HUES48 (cell line): ENCODE data around the gene IMMP2L.

Source experiments
- H3K27ac ChIP-seq: one replicate; pipeline ENCODE4 v1.7.0; 2013; ENCODE audit warnings: low read depth, low read length, inconsistent platforms
- H3K27me3 ChIP-seq: 2 replicates; pipeline ENCODE4 v1.6.1; 2013; ENCODE audit warnings: mild to moderate bottlenecking, low read length; ENCODE audit not compliant: control insufficient read depth, insufficient read depth
- H3K36me3 ChIP-seq: 2 replicates; pipeline ENCODE4 v1.6.1; 2013; ENCODE audit warnings: low read length; ENCODE audit not compliant: control insufficient read depth, insufficient read depth
- H3K4me1 ChIP-seq: 2 replicates; pipeline ENCODE4 v1.6.1; 2013; ENCODE audit warnings: mild to moderate bottlenecking, low read length; ENCODE audit not compliant: control insufficient read depth, insufficient read depth
- H3K4me3 ChIP-seq: 2 replicates; pipeline ENCODE4 v1.5.1; 2013; ENCODE audit warnings: mild to moderate bottlenecking, low read depth, low read length
- H3K9ac ChIP-seq: 2 replicates; pipeline ENCODE4 v1.6.1; 2013; ENCODE audit warnings: mild to moderate bottlenecking, low read depth, low read length, moderate library complexity
- H3K9me3 ChIP-seq: 2 replicates; pipeline ENCODE4 v1.6.1; 2013; ENCODE audit warnings: low read length; ENCODE audit not compliant: control insufficient read depth, insufficient read depth

The IMMP2L gene

DNA sequence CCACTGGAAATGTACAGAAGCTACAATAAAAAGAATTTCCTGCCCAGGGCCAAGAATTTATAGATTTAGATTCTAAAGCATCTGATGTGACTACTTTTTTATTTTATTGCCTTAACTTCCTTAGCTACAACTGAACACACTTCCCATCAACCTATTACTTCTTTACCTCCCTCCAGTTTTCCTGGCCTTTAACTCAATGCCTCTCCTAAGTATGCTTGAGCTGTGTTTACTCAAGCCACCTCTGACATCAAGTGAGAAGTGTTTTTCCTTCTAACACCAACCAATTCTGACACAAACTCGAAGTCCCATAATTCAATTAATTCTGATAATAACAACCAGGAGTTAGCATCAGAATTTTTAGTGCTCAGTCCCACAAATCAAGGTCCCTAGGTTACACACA is 170.0 kb downstream of the IMMP2L start:
- H3K4me3 ChIP-seq = no peak overlapping the region
- H3K9me3 ChIP-seq = no peaks in the 10 kb centered on the region
- H3K9ac ChIP-seq = no peak overlapping the region
- H3K4me1 ChIP-seq = peaks cover 12% of the 10 kb centered on the region
- H3K27me3 ChIP-seq = no peaks in the 10 kb centered on the region
- no peaks in the 10 kb centered on the region for H3K36me3 ChIP-seq
- H3K27ac ChIP-seq = no peak overlapping the region

- no peaks in the 10 kb centered on the region for H3K36me3 ChIP-seq
- no peaks in the 10 kb centered on the region for H3K27me3 ChIP-seq
- no peaks in the 10 kb centered on the region for H3K9me3 ChIP-seq
- no peak overlapping the region for H3K9ac ChIP-seq
- H3K27ac ChIP-seq = no peak overlapping the region
- no peak overlapping the region for H3K4me3 ChIP-seq
- H3K4me1 ChIP-seq = peaks cover 12% of the 10 kb centered on the region
Observed at GRCh38 chr7:111390000-111390399, 172.3 kb downstream of the IMMP2L start.

GRCh38 chr7:111388912-111389311 is 173.4 kb downstream of the IMMP2L start:
- Histone ChIP-seq H3K27me3 (no peaks in the 10 kb centered on the region), H3K4me1 (peaks cover 12% of the 10 kb centered on the region), H3K36me3 (no peaks in the 10 kb centered on the region), H3K4me3 (no peak overlapping the region), H3K9ac (no peak overlapping the region), H3K27ac (no peak overlapping the region), H3K9me3 (no peaks in the 10 kb centered on the region)

GRCh38 chr7:111388016-111388415 is 174.3 kb downstream of the IMMP2L start:
- no peak overlapping the region for H3K4me3 ChIP-seq
- H3K36me3 ChIP-seq = no peaks in the 10 kb centered on the region
- peaks cover 5% of the 10 kb centered on the region for H3K4me1 ChIP-seq
- no peak overlapping the region for H3K27ac ChIP-seq
- H3K9ac ChIP-seq = no peak overlapping the region
- H3K27me3 ChIP-seq = no peaks in the 10 kb centered on the region
- no peaks in the 10 kb centered on the region for H3K9me3 ChIP-seq

DNA sequence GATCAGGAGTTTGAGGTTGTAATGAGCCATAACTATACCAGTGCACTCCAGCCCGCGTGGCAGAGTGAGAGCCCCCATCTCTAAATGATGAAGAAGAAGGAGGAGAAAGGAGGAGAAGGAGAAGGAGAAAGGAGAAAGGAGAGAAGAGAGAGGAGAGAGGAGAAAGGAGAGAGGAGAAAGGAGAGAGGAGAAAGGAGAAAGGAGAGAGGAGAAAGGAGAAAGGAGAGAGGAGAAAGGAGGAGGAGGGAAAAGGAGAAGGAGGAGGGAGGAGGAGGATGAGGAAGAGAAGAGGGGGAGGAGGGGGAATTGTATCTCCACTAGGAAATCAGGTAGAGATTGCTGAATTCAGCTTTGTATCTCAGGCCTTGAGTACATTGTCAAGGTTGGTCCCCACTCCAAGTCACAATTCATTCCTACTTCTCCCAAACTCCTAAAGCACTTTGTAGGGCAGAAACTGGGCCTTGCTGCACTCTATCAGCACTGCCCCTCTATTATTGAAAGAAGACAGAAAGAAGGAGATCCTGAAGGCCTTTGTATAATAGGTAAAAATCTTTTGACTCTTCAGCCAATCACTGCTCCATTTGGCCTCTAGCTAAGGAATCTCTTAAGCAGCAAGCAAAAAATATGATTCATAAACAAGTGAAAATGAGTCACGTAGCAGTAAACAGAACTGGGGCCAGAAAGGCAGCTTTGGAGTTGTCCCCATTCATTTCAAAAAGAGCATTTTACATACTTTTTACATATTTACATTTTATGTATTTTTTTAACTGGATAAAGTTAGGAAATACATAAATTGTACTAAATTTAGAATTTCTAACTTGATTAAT is 178.0 kb downstream of the IMMP2L start:
- Histone ChIP-seq H3K9me3 (no peaks in the 10 kb centered on the region), H3K27ac (no peak overlapping the region), H3K4me1 (no peaks in the 10 kb centered on the region), H3K36me3 (no peaks in the 10 kb centered on the region), H3K9ac (no peak overlapping the region), H3K27me3 (no peaks in the 10 kb centered on the region), H3K4me3 (no peak overlapping the region)

GRCh38 chr7:111383133-111383532 is 179.2 kb downstream of the IMMP2L start:
- no peak overlapping the region for H3K27ac ChIP-seq
- no peak overlapping the region for H3K4me3 ChIP-seq
- no peaks in the 10 kb centered on the region for H3K36me3 ChIP-seq

DNA sequence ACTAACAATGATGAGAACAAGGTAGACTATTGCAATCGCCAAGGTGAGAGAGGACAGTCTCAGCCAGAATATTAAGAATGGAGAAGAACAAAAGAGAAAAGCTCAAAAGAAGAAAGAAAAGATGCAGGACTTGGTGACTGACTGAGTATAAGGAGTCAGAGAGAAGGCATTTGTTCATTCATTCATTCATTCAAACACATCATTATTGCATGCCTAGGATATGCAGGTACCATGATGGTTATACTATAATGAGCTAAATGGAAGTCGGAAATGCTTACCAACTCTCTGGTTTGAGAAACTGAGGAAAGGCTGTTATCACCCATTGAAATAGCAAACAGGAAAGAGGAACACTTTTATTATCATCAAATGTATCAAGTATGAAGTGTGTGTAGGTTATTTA is 180.7 kb downstream of the IMMP2L start:
- Histone ChIP-seq H3K9ac (no peak overlapping the region), H3K4me3 (no peak overlapping the region), H3K27ac (no peak overlapping the region), H3K9me3 (no peaks in the 10 kb centered on the region), H3K36me3 (no peaks in the 10 kb centered on the region), H3K4me1 (no peaks in the 10 kb centered on the region), H3K27me3 (no peaks in the 10 kb centered on the region)

More at GRCh38 chr7:111383133-111383532, 179.2 kb downstream of the IMMP2L start:
- Histone ChIP-seq H3K4me1 (no peaks in the 10 kb centered on the region), H3K9me3 (no peaks in the 10 kb centered on the region), H3K27me3 (no peaks in the 10 kb centered on the region), H3K9ac (no peak overlapping the region)

GRCh38 chr7:111380945-111381344 is 181.3 kb downstream of the IMMP2L start:
- Histone ChIP-seq H3K27me3 (no peaks in the 10 kb centered on the region), H3K36me3 (no peaks in the 10 kb centered on the region), H3K27ac (no peak overlapping the region), H3K9ac (no peak overlapping the region), H3K4me1 (no peaks in the 10 kb centered on the region), H3K9me3 (no peaks in the 10 kb centered on the region), H3K4me3 (no peak overlapping the region)

DNA sequence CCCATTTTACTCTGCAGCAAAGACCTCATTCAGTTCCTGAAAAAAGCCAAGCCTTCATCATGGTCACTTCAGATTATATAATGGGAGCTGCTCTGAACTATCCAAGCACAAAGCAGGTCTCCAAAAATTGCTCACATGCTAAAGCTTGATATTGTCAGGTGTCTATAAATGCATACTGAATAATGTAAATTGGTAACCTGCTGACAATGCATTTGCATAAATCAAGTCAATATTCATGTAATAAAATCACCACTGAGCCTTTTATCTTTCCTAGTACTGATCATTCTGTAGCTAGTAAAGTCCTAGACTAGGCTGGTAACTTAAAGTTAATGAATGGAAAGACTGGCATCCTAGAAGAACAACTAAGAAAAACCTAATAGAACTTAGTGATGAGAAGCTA is 188.3 kb downstream of the IMMP2L start:
- no peak overlapping the region for H3K9ac ChIP-seq
- no peaks in the 10 kb centered on the region for H3K27me3 ChIP-seq
- no peak overlapping the region for H3K27ac ChIP-seq
- H3K4me3 ChIP-seq = no peak overlapping the region
- no peaks in the 10 kb centered on the region for H3K9me3 ChIP-seq
- H3K4me1 ChIP-seq = no peaks in the 10 kb centered on the region
- H3K36me3 ChIP-seq = no peaks in the 10 kb centered on the region

- no peak overlapping the region for H3K9ac ChIP-seq
- H3K27ac ChIP-seq = no peak overlapping the region
- no peak overlapping the region for H3K4me3 ChIP-seq
- H3K36me3 ChIP-seq = no peaks in the 10 kb centered on the region
- H3K9me3 ChIP-seq = no peaks in the 10 kb centered on the region
- H3K4me1 ChIP-seq = no peaks in the 10 kb centered on the region
- H3K27me3 ChIP-seq = no peaks in the 10 kb centered on the region
Observed at GRCh38 chr7:111371437-111371836, 190.9 kb downstream of the IMMP2L start.

DNA sequence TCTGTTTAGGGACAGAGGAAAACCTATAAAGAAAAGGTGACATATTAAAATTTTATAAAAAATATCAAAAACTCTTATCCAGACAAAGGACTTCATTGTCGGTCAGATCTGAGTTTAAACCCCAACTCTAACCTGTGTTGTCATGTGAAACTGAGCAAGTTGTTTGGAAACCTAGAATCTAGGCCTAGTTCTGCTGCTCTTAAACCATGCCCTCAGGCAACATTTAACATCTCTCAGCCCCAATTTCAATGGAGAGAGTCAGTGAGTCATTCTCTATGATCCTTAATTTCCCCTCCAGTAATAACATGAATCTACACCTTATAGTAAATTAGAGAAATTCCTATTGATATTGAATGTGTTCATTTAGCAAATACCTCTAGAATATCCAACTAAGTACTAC is 192.3 kb downstream of the IMMP2L start:
- Histone ChIP-seq H3K36me3 (no peaks in the 10 kb centered on the region), H3K9me3 (no peaks in the 10 kb centered on the region), H3K27ac (no peak overlapping the region), H3K9ac (no peak overlapping the region), H3K4me3 (no peak overlapping the region), H3K4me1 (no peaks in the 10 kb centered on the region), H3K27me3 (no peaks in the 10 kb centered on the region)
